Mammary epithelial cell (primary cell): ENCODE data around the gene PCCA.

Source experiments
- EZH2 ChIP-seq: IDR thresholded peaks from 2 replicates; pipeline ENCODE4 v1.6.1; 2012; ENCODE audit warnings: low read length, inconsistent platforms, borderline replicate concordance
- TF ChIP-seq, protein P1 (sequence below), 2 donors: IDR thresholded peaks in 1 of 2; conservative IDR thresholded peaks in 1 of 2; 2 replicates each; pipeline ENCODE4 v1.5.1; 2011 to 2012; ENCODE audit warnings: inconsistent platforms in 2 of 2, low read length in 2 of 2, mild to moderate bottlenecking in 2 of 2, control low read depth in 1 of 2, low read depth in 1 of 2; ENCODE audit not compliant: insufficient read depth in 1 of 2; ENCODE audit errors: extremely low read depth in 1 of 2

DNA sequence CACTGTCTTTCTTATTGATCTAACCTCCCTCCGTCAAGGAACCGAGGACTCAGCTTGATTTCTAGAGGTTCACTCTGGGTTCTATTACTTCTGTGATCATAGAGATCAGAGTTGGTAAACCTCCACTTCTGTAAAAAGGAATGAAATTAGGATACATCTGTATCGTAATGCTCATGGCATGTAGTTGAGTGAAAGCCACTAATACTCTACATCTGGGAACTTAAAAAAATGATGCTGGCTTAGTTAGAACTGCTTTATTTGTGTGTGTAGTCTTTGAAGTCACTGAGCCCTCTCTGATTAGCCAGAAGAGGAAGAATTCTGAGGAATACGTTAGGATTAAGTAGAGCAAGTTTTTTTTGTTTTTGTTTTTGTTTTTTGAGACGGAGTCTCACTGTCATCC lies 358.9 kb downstream of the PCCA start:
- no peak for TF ChIP-seq EZH2
- TF ChIP-seq, protein P1, sequence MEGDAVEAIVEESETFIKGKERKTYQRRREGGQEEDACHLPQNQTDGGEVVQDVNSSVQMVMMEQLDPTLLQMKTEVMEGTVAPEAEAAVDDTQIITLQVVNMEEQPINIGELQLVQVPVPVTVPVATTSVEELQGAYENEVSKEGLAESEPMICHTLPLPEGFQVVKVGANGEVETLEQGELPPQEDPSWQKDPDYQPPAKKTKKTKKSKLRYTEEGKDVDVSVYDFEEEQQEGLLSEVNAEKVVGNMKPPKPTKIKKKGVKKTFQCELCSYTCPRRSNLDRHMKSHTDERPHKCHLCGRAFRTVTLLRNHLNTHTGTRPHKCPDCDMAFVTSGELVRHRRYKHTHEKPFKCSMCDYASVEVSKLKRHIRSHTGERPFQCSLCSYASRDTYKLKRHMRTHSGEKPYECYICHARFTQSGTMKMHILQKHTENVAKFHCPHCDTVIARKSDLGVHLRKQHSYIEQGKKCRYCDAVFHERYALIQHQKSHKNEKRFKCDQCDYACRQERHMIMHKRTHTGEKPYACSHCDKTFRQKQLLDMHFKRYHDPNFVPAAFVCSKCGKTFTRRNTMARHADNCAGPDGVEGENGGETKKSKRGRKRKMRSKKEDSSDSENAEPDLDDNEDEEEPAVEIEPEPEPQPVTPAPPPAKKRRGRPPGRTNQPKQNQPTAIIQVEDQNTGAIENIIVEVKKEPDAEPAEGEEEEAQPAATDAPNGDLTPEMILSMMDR (conservative IDR thresholded peaks at IDR 0.05 in 1 of 2, IDR thresholded peaks at IDR 0.05 in 1 of 2; ENCODE audit: extremely low read depth in 1 of 2, insufficient read depth in 1 of 2, low read depth in 1 of 2, low read length in 2 of 2) = no peak
